ENCODE measurements around the gene PHLPP1.

The PHLPP1 gene

DNA sequence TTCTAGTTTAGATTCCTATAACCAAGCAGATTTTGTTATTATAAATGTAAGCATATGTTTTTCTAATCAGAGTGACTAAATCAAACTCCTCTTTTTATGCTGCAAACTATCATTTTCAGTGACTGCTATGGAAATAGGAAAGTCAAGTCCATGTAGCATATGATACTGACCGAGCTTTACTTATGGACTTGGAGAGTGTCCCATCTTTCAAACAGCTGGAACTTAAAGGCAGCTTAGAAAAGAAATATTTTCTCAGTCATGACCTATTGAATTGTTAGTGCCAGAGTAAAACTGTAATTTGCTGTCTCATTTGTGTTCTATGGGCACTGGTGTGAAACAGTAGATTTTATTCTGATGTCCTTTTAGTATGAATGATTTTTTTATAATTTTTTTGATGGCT, 76.7 kb downstream of the PHLPP1 start:
- no peak overlapping the region for H3K27ac ChIP-seq (ENCODE audit: low read length)
- H3K4me2 ChIP-seq (ENCODE audit: low read length) = no peak overlapping the region
- H3K79me2 ChIP-seq (ENCODE audit: low read length) = no peaks in the 10 kb centered on the region
- TF ChIP-seq, protein P1, sequence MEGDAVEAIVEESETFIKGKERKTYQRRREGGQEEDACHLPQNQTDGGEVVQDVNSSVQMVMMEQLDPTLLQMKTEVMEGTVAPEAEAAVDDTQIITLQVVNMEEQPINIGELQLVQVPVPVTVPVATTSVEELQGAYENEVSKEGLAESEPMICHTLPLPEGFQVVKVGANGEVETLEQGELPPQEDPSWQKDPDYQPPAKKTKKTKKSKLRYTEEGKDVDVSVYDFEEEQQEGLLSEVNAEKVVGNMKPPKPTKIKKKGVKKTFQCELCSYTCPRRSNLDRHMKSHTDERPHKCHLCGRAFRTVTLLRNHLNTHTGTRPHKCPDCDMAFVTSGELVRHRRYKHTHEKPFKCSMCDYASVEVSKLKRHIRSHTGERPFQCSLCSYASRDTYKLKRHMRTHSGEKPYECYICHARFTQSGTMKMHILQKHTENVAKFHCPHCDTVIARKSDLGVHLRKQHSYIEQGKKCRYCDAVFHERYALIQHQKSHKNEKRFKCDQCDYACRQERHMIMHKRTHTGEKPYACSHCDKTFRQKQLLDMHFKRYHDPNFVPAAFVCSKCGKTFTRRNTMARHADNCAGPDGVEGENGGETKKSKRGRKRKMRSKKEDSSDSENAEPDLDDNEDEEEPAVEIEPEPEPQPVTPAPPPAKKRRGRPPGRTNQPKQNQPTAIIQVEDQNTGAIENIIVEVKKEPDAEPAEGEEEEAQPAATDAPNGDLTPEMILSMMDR (IDR thresholded peaks at IDR 0.05; ENCODE audit: low read depth, low read length) = no peak
- TF ChIP-seq EZH2phosphoT487 (IDR thresholded peaks at IDR 0.05; ENCODE audit: low read depth) = no peak
- H3K9ac ChIP-seq (ENCODE audit: low read length) = no peak overlapping the region
- H3K4me1 ChIP-seq (ENCODE audit: low read length) = no peaks in the 10 kb centered on the region
- H3K4me3 ChIP-seq (ENCODE audit: low read length) = no peak overlapping the region
- H3K36me3 ChIP-seq (replicated peaks; ENCODE audit: low read depth, low read length) = no peaks in the 10 kb centered on the region
- 0 out of 2 replicates have a peak, but pooled peaks cover 4% of the 10 kb centered on the region for H4K20me1 ChIP-seq (ENCODE audit: insufficient read depth, low read length)
- H3K9me3 ChIP-seq (ENCODE audit: insufficient read depth, low read length) = no peaks in the 10 kb centered on the region
- no peak overlapping the region for H2AFZ ChIP-seq (ENCODE audit: low read depth, low read length)
- H3K27me3 ChIP-seq (ENCODE audit: low read depth, low read length) = peaks cover 10% of the 10 kb centered on the region; the same call in 1 of the 2 replicates

DNA sequence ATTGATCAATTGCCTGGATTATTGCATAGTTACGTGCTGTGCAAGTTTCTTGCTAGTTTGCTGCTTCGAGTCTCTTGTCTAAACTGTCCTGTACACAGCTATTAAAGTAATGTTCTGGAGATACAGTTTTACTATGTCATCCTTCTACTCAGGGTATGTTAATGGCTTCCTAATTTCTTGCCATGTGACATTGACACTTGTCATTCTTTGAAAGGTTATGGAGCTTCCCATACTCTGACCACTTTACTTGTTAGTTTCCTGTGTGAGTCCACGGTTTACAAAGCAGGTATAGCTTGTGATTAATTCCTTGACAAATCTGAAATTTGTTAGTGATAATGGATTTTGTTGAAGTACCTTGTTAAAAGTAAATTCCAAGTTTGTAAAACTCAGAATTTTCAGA, 80.5 kb downstream of the PHLPP1 start:
- TF ChIP-seq EZH2phosphoT487 (IDR thresholded peaks at IDR 0.05; ENCODE audit: low read depth) = no peak
- TF ChIP-seq, protein P1 (IDR thresholded peaks at IDR 0.05; ENCODE audit: low read depth, low read length) = no peak
- Histone ChIP-seq H3K27ac (ENCODE audit: low read length) (no peak overlapping the region), H3K9ac (ENCODE audit: low read length) (no peak overlapping the region), H2AFZ (ENCODE audit: low read depth, low read length) (no peak overlapping the region), H3K36me3 (replicated peaks; ENCODE audit: low read depth, low read length) (no peaks in the 10 kb centered on the region), H3K27me3 (ENCODE audit: low read depth, low read length) (no peaks in the 10 kb centered on the region), H3K9me3 (ENCODE audit: insufficient read depth, low read length) (no peaks in the 10 kb centered on the region), H3K4me2 (ENCODE audit: low read length) (no peak overlapping the region), H4K20me1 (ENCODE audit: insufficient read depth, low read length) (no peaks in the 10 kb centered on the region), H3K4me1 (ENCODE audit: low read length) (no peaks in the 10 kb centered on the region), H3K79me2 (ENCODE audit: low read length) (no peaks in the 10 kb centered on the region), H3K4me3 (ENCODE audit: low read length) (no peak overlapping the region)

DNA sequence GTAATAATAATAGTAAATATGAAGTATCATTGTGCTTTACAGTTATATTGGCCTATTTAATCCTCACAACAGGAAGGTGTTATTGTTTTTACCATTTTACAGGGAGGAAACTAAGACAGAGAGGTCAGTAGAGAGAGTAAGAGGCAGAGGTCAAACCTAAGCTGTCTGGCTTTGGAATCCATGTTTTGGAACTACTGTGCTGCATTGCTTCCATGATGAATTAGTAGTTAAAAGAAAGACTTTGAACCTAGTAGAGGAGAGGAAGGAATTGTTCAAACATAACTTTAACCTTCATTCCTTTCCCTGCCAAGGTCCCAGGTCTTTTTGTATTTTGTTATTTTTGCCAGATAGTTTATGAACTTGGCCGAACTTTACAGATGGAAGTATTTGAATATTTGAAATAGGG, 80.9 kb downstream of the PHLPP1 start:
- no peaks in the 10 kb centered on the region for H3K4me1 ChIP-seq (ENCODE audit: low read length)
- no peak overlapping the region for H3K4me2 ChIP-seq (ENCODE audit: low read length)
- no peaks in the 10 kb centered on the region for H3K27me3 ChIP-seq (ENCODE audit: low read depth, low read length)
- no peak for TF ChIP-seq EZH2phosphoT487 (IDR thresholded peaks at IDR 0.05; ENCODE audit: low read depth)
- TF ChIP-seq, protein P1 (IDR thresholded peaks at IDR 0.05; ENCODE audit: low read depth, low read length) = no peak
- H3K4me3 ChIP-seq (ENCODE audit: low read length) = no peak overlapping the region
- H2AFZ ChIP-seq (ENCODE audit: low read depth, low read length) = no peak overlapping the region
- no peak overlapping the region for H3K27ac ChIP-seq (ENCODE audit: low read length)
- H3K9ac ChIP-seq (ENCODE audit: low read length) = no peak overlapping the region
- no peaks in the 10 kb centered on the region for H3K9me3 ChIP-seq (ENCODE audit: insufficient read depth, low read length)
- H3K79me2 ChIP-seq (ENCODE audit: low read length) = no peaks in the 10 kb centered on the region
- no peaks in the 10 kb centered on the region for H4K20me1 ChIP-seq (ENCODE audit: insufficient read depth, low read length)
- no peaks in the 10 kb centered on the region for H3K36me3 ChIP-seq (replicated peaks; ENCODE audit: low read depth, low read length)

DNA sequence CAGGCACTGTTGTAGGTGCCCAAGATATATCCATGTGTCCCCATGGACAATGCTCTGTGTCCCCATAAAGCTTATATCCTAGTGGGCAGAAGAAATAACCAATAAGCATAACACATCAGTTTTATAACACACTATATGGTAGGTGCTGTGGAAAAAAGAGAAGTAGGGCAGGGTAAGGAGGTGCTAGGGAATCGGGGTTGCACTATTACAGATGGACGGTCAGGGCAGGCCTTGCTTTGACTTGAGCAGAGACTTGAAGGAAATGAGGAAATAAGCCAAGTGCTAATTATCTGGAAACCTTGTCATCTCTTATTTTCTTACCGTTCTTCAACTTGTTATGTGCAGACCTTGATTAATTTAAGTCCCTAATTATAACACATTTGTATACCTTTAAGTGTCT, 82.0 kb downstream of the PHLPP1 start:
- Histone ChIP-seq H3K4me3 (ENCODE audit: low read length) (no peak overlapping the region), H4K20me1 (ENCODE audit: insufficient read depth, low read length) (no peaks in the 10 kb centered on the region), H3K9me3 (ENCODE audit: insufficient read depth, low read length) (no peaks in the 10 kb centered on the region), H3K79me2 (ENCODE audit: low read length) (no peaks in the 10 kb centered on the region), H3K4me1 (ENCODE audit: low read length) (no peaks in the 10 kb centered on the region), H3K36me3 (replicated peaks; ENCODE audit: low read depth, low read length) (no peaks in the 10 kb centered on the region), H3K27ac (ENCODE audit: low read length) (no peak overlapping the region), H3K9ac (ENCODE audit: low read length) (no peak overlapping the region), H3K4me2 (ENCODE audit: low read length) (no peak overlapping the region), H3K27me3 (ENCODE audit: low read depth, low read length) (no peaks in the 10 kb centered on the region), H2AFZ (ENCODE audit: low read depth, low read length) (no peak overlapping the region)
- no peak for TF ChIP-seq EZH2phosphoT487 (IDR thresholded peaks at IDR 0.05; ENCODE audit: low read depth)
- TF ChIP-seq, protein P1 (IDR thresholded peaks at IDR 0.05; ENCODE audit: low read depth, low read length) = no peak
